Stimulated activated naive CD8-positive, alpha-beta T cell treated with anti-CD3 and anti-CD28 coated beads, Interleukin-15, Interleukin-2, amounts not matched to agents 100 ng/mL and 50 ng/mL, for 24 hours (primary cell): ENCODE results near the gene KCNC2.
"Not testable (repeated sequence)": the region's sequence is repeated elsewhere in the genome, so short reads cannot be mapped to it uniquely, and the experiment has no call there.

ENCODE experiments used
- H3K27ac Mint-ChIP-seq: one replicate; pipeline ENCODE4 v1.8.0; 2021; ENCODE audit warnings: mild to moderate bottlenecking, mixed read lengths
- H3K27me3 Mint-ChIP-seq: one replicate; pipeline ENCODE4 v1.8.0; 2021; ENCODE audit warnings: mixed read lengths
- H3K36me3 Mint-ChIP-seq: one replicate; pipeline ENCODE4 v1.8.0; 2021; ENCODE audit warnings: low read depth, mixed read lengths
- H3K4me1 Mint-ChIP-seq: one replicate; pipeline ENCODE4 v1.8.0; 2021; ENCODE audit warnings: low read depth, mixed read lengths
- H3K4me3 Mint-ChIP-seq: one replicate; pipeline ENCODE4 v1.8.0; 2021; ENCODE audit warnings: mild to moderate bottlenecking, mixed read lengths
- H3K9me3 Mint-ChIP-seq: one replicate; pipeline ENCODE4 v1.8.0; 2021; ENCODE audit warnings: mixed read lengths

The KCNC2 gene

GRCh38 chr12:75190846-75191245, 18.8 kb downstream of the KCNC2 start:
- no peak overlapping the region for H3K4me3 Mint-ChIP-seq
- no peak overlapping the region for H3K27ac Mint-ChIP-seq
- H3K36me3 Mint-ChIP-seq: no peaks in the 10 kb centered on the region
- no peaks in the 10 kb centered on the region for H3K27me3 Mint-ChIP-seq
- no peaks in the 10 kb centered on the region for H3K9me3 Mint-ChIP-seq
- H3K4me1 Mint-ChIP-seq: no peaks in the 10 kb centered on the region

- not testable (repeated sequence) for H3K27ac Mint-ChIP-seq, H3K9me3 Mint-ChIP-seq, H3K4me3 Mint-ChIP-seq, H3K36me3 Mint-ChIP-seq, H3K4me1 Mint-ChIP-seq, H3K27me3 Mint-ChIP-seq
These were observed 23.8 kb downstream of the KCNC2 start for GRCh38 chr12:75185881-75186280.

DNA sequence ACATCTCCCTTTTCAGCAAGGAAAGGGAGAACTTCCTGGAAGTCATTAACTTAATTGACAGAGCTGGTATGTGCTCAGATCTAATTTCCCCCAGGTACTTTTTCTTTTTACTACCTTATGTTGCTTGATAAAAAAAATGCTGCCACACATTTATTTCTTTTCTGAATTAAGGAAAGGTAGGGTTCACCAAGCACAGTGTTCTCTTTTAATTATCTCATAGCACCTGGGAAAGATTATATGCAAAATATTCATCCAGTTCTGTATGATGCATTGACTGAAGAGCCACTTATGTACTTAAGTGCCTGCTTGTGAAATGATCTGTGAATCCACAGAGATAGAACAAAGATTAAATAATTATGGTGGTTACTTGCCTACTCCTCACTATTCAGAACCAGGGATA, 25.1 kb downstream of the KCNC2 start:
- Mint-ChIP-seq H3K4me1 (no peaks in the 10 kb centered on the region), H3K27me3 (peaks cover 6% of the 10 kb centered on the region), H3K27ac (no peak overlapping the region), H3K4me3 (no peak overlapping the region), H3K9me3 (no peaks in the 10 kb centered on the region), H3K36me3 (no peaks in the 10 kb centered on the region)

GRCh38 chr12:75183967-75184366, 25.7 kb downstream of the KCNC2 start:
- Mint-ChIP-seq H3K27me3 (peaks cover 6% of the 10 kb centered on the region), H3K4me1 (no peaks in the 10 kb centered on the region), H3K36me3 (no peaks in the 10 kb centered on the region), H3K9me3 (no peaks in the 10 kb centered on the region), H3K4me3 (no peak overlapping the region), H3K27ac (no peak overlapping the region)

- Mint-ChIP-seq H3K9me3 (no peaks in the 10 kb centered on the region), H3K36me3 (no peaks in the 10 kb centered on the region), H3K27me3 (peaks cover 6% of the 10 kb centered on the region), H3K4me3 (no peak overlapping the region), H3K27ac (no peak overlapping the region), H3K4me1 (no peaks in the 10 kb centered on the region)
These were observed 31.6 kb downstream of the KCNC2 start for GRCh38 chr12:75177997-75178396.

DNA sequence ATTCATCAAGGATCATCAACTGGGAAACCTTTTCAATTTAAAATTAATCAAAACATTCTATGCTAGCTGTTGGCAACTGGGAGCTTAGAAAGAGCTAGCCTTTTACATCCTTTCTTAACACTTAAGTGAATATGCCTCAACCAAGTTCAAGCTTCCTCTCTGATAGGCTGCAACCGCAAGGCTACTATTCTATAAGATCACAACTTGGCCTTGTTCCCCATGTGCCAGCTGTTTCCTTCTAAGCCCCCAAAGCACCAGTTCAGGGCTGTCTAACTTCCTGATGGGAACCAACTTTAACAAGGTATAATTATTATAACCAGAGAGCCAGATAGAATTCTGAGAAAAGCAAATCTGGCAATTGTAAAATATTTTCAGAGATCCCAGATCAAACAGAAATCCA, 37.0 kb downstream of the KCNC2 start:
- H3K4me1 Mint-ChIP-seq: no peaks in the 10 kb centered on the region
- H3K27ac Mint-ChIP-seq: no peak overlapping the region
- no peaks in the 10 kb centered on the region for H3K9me3 Mint-ChIP-seq
- no peaks in the 10 kb centered on the region for H3K27me3 Mint-ChIP-seq
- no peaks in the 10 kb centered on the region for H3K36me3 Mint-ChIP-seq
- H3K4me3 Mint-ChIP-seq: no peak overlapping the region

DNA sequence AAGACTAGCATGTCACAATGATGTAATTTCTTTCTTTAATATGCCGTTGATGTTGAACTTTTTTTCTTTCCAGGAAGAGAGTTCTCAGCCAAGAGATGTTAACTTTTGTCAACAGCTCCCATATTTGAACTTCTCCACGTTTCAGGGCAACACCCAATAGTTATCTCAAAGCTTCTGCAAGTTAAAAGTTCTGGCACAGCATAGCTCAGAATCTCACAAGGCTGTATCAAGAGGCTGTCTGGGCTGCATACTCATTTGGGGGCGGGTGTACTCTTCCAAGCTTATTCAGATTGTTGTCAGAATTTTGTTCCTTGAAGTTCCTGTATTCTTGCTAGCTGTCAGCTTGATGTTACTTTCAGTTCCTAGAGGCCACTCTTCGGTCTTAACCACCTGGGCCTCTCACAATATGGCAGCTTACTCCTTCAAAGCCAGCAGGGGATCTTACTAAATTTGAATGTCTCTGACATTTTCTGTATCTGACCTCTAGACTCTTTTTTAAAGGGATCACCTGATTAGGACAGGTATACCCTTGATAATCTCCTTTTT, 38.9 kb downstream of the KCNC2 start:
- no peak overlapping the region for H3K27ac Mint-ChIP-seq
- H3K9me3 Mint-ChIP-seq: no peaks in the 10 kb centered on the region
- H3K27me3 Mint-ChIP-seq: no peaks in the 10 kb centered on the region
- no peaks in the 10 kb centered on the region for H3K36me3 Mint-ChIP-seq
- no peak overlapping the region for H3K4me3 Mint-ChIP-seq
- H3K4me1 Mint-ChIP-seq: no peaks in the 10 kb centered on the region

DNA sequence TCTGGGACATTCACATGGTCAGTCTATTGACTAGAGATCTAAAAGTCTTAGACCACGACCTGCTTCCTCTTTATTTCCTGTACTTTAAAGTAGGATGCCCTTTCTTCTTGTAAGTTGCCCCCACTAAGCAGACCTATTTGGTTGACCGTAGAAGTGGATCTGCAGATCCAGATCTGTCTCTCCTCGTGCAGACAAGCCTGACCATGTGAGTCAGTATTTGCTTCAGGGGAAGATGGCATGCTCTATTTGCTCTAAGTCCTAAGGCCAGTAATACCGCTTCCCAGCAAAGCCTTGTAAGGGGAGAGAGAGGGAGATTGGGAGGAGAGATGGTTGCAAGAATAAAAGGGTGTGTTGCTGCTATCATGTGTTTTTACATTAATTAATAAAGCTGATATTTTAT, 46.8 kb downstream of the KCNC2 start:
- Mint-ChIP-seq H3K27me3 (no peaks in the 10 kb centered on the region), H3K27ac (no peak overlapping the region), H3K4me1 (no peaks in the 10 kb centered on the region), H3K36me3 (no peaks in the 10 kb centered on the region), H3K4me3 (no peak overlapping the region), H3K9me3 (no peaks in the 10 kb centered on the region)

- Mint-ChIP-seq H3K9me3 (no peaks in the 10 kb centered on the region), H3K27me3 (no peaks in the 10 kb centered on the region), H3K4me1 (no peaks in the 10 kb centered on the region), H3K36me3 (no peaks in the 10 kb centered on the region), H3K4me3 (no peak overlapping the region), H3K27ac (no peak overlapping the region)
These were observed 48.2 kb downstream of the KCNC2 start for GRCh38 chr12:75161488-75161887.

GRCh38 chr12:75157385-75157784, 52.3 kb downstream of the KCNC2 start:
- no peak overlapping the region for H3K4me3 Mint-ChIP-seq
- no peak overlapping the region for H3K27ac Mint-ChIP-seq
- H3K36me3 Mint-ChIP-seq: no peaks in the 10 kb centered on the region
- H3K27me3 Mint-ChIP-seq: no peaks in the 10 kb centered on the region
- H3K9me3 Mint-ChIP-seq: no peaks in the 10 kb centered on the region
- no peaks in the 10 kb centered on the region for H3K4me1 Mint-ChIP-seq

DNA sequence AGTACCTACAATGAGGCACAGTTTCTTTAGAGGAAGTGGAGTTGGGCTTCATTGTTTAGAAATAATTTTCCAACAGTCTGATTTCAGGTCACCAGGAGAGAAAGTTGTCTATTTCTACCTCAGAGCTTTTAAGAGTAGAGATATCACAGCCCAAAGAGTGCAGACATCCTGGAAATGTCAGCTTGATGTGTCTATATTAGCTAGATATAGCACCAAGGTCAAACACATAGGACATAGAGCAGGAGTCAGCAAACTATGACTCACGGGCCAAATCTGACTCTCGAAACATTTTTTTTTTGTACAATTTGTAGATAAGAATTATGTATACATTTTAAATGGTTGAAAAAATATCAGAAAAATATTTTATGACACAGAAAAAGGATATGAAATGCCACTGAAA, 53.7 kb downstream of the KCNC2 start:
- Mint-ChIP-seq H3K4me1 (no peaks in the 10 kb centered on the region), H3K27me3 (no peaks in the 10 kb centered on the region), H3K9me3 (no peaks in the 10 kb centered on the region), H3K4me3 (no peak overlapping the region), H3K36me3 (no peaks in the 10 kb centered on the region), H3K27ac (no peak overlapping the region)

GRCh38 chr12:75154388-75154787, 55.3 kb downstream of the KCNC2 start:
- H3K9me3 Mint-ChIP-seq: no peaks in the 10 kb centered on the region
- no peaks in the 10 kb centered on the region for H3K36me3 Mint-ChIP-seq
- H3K27ac Mint-ChIP-seq: no peak overlapping the region
- H3K4me3 Mint-ChIP-seq: no peak overlapping the region
- peaks cover 6% of the 10 kb centered on the region for H3K27me3 Mint-ChIP-seq
- H3K4me1 Mint-ChIP-seq: no peaks in the 10 kb centered on the region

DNA sequence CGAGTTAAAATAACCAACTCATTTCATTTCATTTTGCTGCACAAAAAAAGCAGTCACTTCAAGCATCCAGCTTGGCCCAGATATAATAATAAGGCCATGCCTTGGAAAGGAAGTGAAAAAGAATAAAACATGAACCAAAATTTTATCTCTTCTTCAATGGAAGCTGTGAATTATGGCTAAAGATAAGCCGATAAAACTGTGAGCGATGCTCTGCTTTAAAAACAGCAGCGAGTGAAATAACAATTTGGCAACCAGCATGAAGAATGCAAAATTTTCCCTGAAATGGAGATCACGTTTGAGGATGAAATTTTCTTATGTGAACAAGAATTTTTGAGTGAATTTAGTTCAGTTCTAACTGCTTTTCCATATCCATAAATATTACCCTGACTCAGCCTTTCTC, 70.4 kb downstream of the KCNC2 start:
- Mint-ChIP-seq H3K27ac (no peak overlapping the region), H3K4me1 (no peaks in the 10 kb centered on the region), H3K9me3 (no peaks in the 10 kb centered on the region), H3K27me3 (no peaks in the 10 kb centered on the region), H3K4me3 (no peak overlapping the region), H3K36me3 (no peaks in the 10 kb centered on the region)

GRCh38 chr12:75137896-75138295, 71.7 kb downstream of the KCNC2 start:
- Mint-ChIP-seq H3K9me3 (no peaks in the 10 kb centered on the region), H3K4me1 (no peaks in the 10 kb centered on the region), H3K4me3 (no peak overlapping the region), H3K36me3 (no peaks in the 10 kb centered on the region), H3K27me3 (no peaks in the 10 kb centered on the region), H3K27ac (no peak overlapping the region)

DNA sequence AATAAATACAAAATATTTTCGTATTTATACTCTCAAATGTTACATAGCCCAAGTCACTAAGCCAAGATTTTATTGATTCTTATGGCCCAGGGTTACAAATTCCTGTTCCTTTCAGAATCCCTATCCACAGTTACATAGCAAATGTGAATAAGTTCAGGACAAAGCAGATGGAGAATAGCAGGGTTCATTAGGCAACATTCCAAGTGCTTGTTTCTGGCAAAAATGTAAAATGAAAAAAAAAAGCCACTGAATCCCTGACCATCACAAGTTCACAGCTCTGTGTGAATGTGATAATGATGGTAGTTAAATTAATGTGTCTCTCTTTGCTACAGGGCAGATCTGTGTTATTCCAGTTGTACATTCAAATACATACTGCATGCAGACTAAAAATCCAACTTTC, 74.6 kb downstream of the KCNC2 start:
- no peak overlapping the region for H3K4me3 Mint-ChIP-seq
- H3K27ac Mint-ChIP-seq: no peak overlapping the region
- H3K4me1 Mint-ChIP-seq: no peaks in the 10 kb centered on the region
- no peaks in the 10 kb centered on the region for H3K9me3 Mint-ChIP-seq
- H3K36me3 Mint-ChIP-seq: no peaks in the 10 kb centered on the region
- H3K27me3 Mint-ChIP-seq: no peaks in the 10 kb centered on the region

DNA sequence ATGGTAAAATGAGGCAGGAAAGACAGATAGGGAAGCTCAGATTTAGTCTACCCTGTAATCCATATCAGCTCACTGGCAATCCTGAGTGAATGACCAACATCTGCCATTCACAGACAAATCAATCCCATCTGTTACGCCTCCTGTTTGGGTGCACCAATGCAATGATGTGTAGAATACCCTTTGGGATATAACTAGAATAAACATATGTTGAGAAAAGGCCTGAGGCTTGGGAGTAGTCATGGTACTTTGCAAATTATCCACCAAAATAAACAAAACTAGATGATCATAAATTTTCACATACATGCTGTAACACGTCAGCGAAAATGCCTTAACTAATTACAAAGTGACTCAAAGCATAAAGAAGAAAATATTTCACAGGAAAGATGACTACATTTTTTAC, 78.8 kb downstream of the KCNC2 start:
- Mint-ChIP-seq H3K36me3 (no peaks in the 10 kb centered on the region), H3K27ac (no peak overlapping the region), H3K4me3 (no peak overlapping the region), H3K27me3 (no peaks in the 10 kb centered on the region), H3K9me3 (no peaks in the 10 kb centered on the region), H3K4me1 (no peaks in the 10 kb centered on the region)

DNA sequence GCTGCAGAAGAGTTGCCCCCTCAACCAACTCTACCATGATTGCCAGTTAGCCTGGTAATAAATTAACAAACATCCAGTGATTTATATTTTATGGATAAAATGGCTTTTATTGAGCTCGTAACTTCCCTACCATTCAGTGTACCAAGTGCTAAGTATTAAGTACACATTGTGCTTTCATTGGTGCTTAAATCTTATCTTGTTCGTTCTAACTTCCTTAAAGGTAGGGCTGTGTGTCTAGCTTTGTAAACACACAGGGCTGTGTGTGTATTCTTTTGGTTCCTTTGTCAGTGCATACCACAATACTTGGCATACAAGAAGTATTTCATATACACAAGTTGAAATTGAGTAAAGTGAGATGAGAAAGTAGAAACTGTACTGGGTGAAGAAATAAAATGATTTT, 80.4 kb downstream of the KCNC2 start:
- no peaks in the 10 kb centered on the region for H3K9me3 Mint-ChIP-seq
- H3K36me3 Mint-ChIP-seq: no peaks in the 10 kb centered on the region
- H3K27ac Mint-ChIP-seq: no peak overlapping the region
- no peaks in the 10 kb centered on the region for H3K27me3 Mint-ChIP-seq
- no peaks in the 10 kb centered on the region for H3K4me1 Mint-ChIP-seq
- no peak overlapping the region for H3K4me3 Mint-ChIP-seq
